SK-N-SH treated with all-trans-retinoic acid at 6 μM for 48 hours (cell line): Measurements from ENCODE around the gene MAPK8IP3.

Experiments used
- ARNTL ChIP-seq: fragments of 450-650 bp; formaldehyde crosslinking; IDR thresholded peaks from 2 replicates; pipeline ENCODE4 v1.5.0; 2020; ENCODE audit warnings: low read depth, mild to moderate bottlenecking, moderate library complexity, borderline replicate concordance
- CSDC2 ChIP-seq: fragments of 250-450 bp; sonication (Bioruptor Pico); IDR thresholded peaks from 2 replicates; pipeline ENCODE4 v1.5.0; 2020; ENCODE audit warnings: mild to moderate bottlenecking, moderate library complexity
- ESRRG ChIP-seq: fragments of 250-450 bp; sonication (Bioruptor Pico); IDR thresholded peaks from 2 replicates; pipeline ENCODE4 v1.6.1; 2021; ENCODE audit warnings: mild to moderate bottlenecking
- GLIS3 ChIP-seq: fragments of 250-450 bp; sonication (Bioruptor Pico); IDR thresholded peaks from 2 replicates; pipeline ENCODE4 v1.5.0; 2020; ENCODE audit warnings: mild to moderate bottlenecking, moderate library complexity
- OSR1 ChIP-seq: fragments of 250-450 bp; sonication (Bioruptor Pico); IDR thresholded peaks from 2 replicates; pipeline ENCODE4 v1.8.0; 2022; ENCODE audit warnings: moderate library complexity, mild to moderate bottlenecking, inconsistent platforms
- PATZ1 ChIP-seq: fragments of 250-450 bp; sonication (Bioruptor Pico); IDR thresholded peaks from 2 replicates; pipeline ENCODE4 v1.8.0; 2020; ENCODE audit warnings: mild to moderate bottlenecking, moderate library complexity, borderline replicate concordance
- PPARA ChIP-seq: fragments of 250-450 bp; sonication (Bioruptor Pico); IDR thresholded peaks from 2 replicates; pipeline ENCODE4 v1.5.0; 2020; ENCODE audit warnings: mild to moderate bottlenecking, borderline replicate concordance
- RARB ChIP-seq: fragments of 250-450 bp; sonication (Bioruptor Pico); IDR thresholded peaks from 2 replicates; pipeline ENCODE4 v1.8.0; 2021; ENCODE audit warnings: mild to moderate bottlenecking, moderate library complexity
- SNAI2 ChIP-seq: fragments of 250-450 bp; sonication (Bioruptor Pico); IDR thresholded peaks from 2 replicates; pipeline ENCODE4 v1.5.0; 2020; ENCODE audit warnings: mild to moderate bottlenecking, moderate library complexity
- TSHZ2 ChIP-seq: fragments of 250-450 bp; sonication (Bioruptor Pico); IDR thresholded peaks from 2 replicates; pipeline ENCODE4 v1.5.0; 2020; ENCODE audit warnings: mild to moderate bottlenecking, moderate library complexity
- ZC3H10 ChIP-seq: fragments of 250-450 bp; sonication (Bioruptor Pico); IDR thresholded peaks from 2 replicates; pipeline ENCODE4 v1.5.1; 2021; ENCODE audit warnings: mild to moderate bottlenecking, moderate library complexity
- ZNF8 ChIP-seq: fragments of 450-650 bp; formaldehyde crosslinking; IDR thresholded peaks from 2 replicates; pipeline ENCODE4 v1.5.0; 2020; ENCODE audit warnings: mild to moderate bottlenecking, moderate library complexity
- TF ChIP-seq, protein P1 (sequence below): fragments of 250-450 bp; sonication (Bioruptor Pico); IDR thresholded peaks from 2 replicates; pipeline ENCODE4 v1.5.1; 2020; ENCODE audit warnings: low read depth, mild to moderate bottlenecking, moderate library complexity

GRCh38 chr16:1767116-1767994 is 61.4 kb downstream of the MAPK8IP3 start:
- no peak for TF ChIP-seq TSHZ2
- no peak for TF ChIP-seq OSR1 (CRISPR knock-in tag)
- TF ChIP-seq, protein P1, sequence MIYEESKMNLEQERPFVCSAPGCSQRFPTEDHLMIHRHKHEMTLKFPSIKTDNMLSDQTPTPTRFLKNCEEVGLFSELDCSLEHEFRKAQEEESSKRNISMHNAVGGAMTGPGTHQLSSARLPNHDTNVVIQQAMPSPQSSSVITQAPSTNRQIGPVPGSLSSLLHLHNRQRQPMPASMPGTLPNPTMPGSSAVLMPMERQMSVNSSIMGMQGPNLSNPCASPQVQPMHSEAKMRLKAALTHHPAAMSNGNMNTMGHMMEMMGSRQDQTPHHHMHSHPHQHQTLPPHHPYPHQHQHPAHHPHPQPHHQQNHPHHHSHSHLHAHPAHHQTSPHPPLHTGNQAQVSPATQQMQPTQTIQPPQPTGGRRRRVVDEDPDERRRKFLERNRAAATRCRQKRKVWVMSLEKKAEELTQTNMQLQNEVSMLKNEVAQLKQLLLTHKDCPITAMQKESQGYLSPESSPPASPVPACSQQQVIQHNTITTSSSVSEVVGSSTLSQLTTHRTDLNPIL (CRISPR knock-in tag): no peak
- TF ChIP-seq ESRRG: no peak
- no peak for TF ChIP-seq PATZ1 (CRISPR knock-in tag)
- no peak for TF ChIP-seq RARB
- no peak for TF ChIP-seq PPARA
- TF ChIP-seq CSDC2 (CRISPR knock-in tag): no peak
- TF ChIP-seq ZNF8 (CRISPR knock-in tag): no peak
- no peak for TF ChIP-seq SNAI2 (CRISPR knock-in tag)
- TF ChIP-seq ARNTL (CRISPR knock-in tag): no peak
- no peak for TF ChIP-seq ZC3H10 (CRISPR knock-in tag)
- no peak for TF ChIP-seq GLIS3 (CRISPR knock-in tag)
